Uterus (tissue), 2 donors: ENCODE results near the gene STRAP.

Source experiments
- POLR2A ChIP-seq, 2 donors: fragments of 450-650 bp; IDR thresholded peaks; one replicate each; pipeline ENCODE4 v1.6.1; 2016; ENCODE audit warnings: antibody characterized with exemption in 2 of 2, mild to moderate bottlenecking in 1 of 2, moderate library complexity in 1 of 2
- TF ChIP-seq, protein P1 (sequence below), 4 experiments: fragments of 200-600 bp in 2 of 4; fragments of 450-650 bp in 2 of 4; sonication (generic) in 2 of 4; IDR thresholded peaks; one replicate each; pipeline ENCODE4 v1.5.1; 2016 to 2019; ENCODE audit warnings: antibody characterized with exemption in 4 of 4, mild to moderate bottlenecking in 2 of 4, moderate library complexity in 1 of 4

- TF ChIP-seq POLR2A (IDR thresholded peaks at IDR 0.05), result no peak
- TF ChIP-seq, protein P1, sequence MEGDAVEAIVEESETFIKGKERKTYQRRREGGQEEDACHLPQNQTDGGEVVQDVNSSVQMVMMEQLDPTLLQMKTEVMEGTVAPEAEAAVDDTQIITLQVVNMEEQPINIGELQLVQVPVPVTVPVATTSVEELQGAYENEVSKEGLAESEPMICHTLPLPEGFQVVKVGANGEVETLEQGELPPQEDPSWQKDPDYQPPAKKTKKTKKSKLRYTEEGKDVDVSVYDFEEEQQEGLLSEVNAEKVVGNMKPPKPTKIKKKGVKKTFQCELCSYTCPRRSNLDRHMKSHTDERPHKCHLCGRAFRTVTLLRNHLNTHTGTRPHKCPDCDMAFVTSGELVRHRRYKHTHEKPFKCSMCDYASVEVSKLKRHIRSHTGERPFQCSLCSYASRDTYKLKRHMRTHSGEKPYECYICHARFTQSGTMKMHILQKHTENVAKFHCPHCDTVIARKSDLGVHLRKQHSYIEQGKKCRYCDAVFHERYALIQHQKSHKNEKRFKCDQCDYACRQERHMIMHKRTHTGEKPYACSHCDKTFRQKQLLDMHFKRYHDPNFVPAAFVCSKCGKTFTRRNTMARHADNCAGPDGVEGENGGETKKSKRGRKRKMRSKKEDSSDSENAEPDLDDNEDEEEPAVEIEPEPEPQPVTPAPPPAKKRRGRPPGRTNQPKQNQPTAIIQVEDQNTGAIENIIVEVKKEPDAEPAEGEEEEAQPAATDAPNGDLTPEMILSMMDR (IDR thresholded peaks at IDR 0.05), result no peak
Observed at GRCh38 chr12:15859116-15859515, 23.1 kb upstream of the STRAP start.
